MCF 10A (cell line): ENCODE results near the gene SURF1. TPM values are rescaled to one million over a fixed set of nuclear protein-coding genes. Genes with fewer than 3 reads are reported as not detected.

Source experiments
- BruUV-seq: library from RNA; stranded (reverse); fragments of 400-500 nt; replicated peaks from 2 replicates; lab custom pipeline; 2021; lab: Mats Ljungman, UMichigan
- CTCF ChIA-PET: fragments of 300-600 bp; sonication (Branson Sonifier 250); formaldehyde crosslinking; extraction: SDS; loops from one replicate; lab custom pipeline; 2021; ENCODE audit warnings: antibody characterized with exemption, inconsistent platforms; lab: Yijun Ruan, JAX
- POLR2A ChIA-PET: fragments of 300-600, 350-650 bp; sonication (Branson Sonifier 250); formaldehyde crosslinking; extraction: SDS; loops from one replicate; lab custom pipeline; 2020; ENCODE audit warnings: antibody characterized with exemption, inconsistent platforms; lab: Yijun Ruan, JAX
- DNase-seq: peaks from one replicate; pipeline ENCODE4 v3.0.0-alpha.2; 2018; ENCODE audit not compliant: unreplicated experiment
- H3K27ac Mint-ChIP-seq: one replicate; pipeline ENCODE4 v1.8.0; 2022; ENCODE audit warnings: mild to moderate bottlenecking, low read depth, mixed read lengths; ENCODE audit not compliant: unreplicated experiment
- H3K27me3 Mint-ChIP-seq: one replicate; pipeline ENCODE4 v1.8.0; 2022; ENCODE audit warnings: mixed read lengths; ENCODE audit not compliant: insufficient read depth, unreplicated experiment
- H3K36me3 Mint-ChIP-seq: one replicate; pipeline ENCODE4 v1.8.0; 2022; ENCODE audit warnings: mild to moderate bottlenecking, moderate library complexity, mixed read lengths; ENCODE audit not compliant: insufficient read depth, unreplicated experiment
- H3K4me1 Mint-ChIP-seq: one replicate; pipeline ENCODE4 v1.8.0; 2022; ENCODE audit warnings: mixed read lengths; ENCODE audit not compliant: insufficient read depth, unreplicated experiment
- H3K4me3 Mint-ChIP-seq: one replicate; pipeline ENCODE4 v1.8.0; 2022; ENCODE audit warnings: mild to moderate bottlenecking, moderate library complexity, mixed read lengths; ENCODE audit not compliant: unreplicated experiment
- H3K9me3 Mint-ChIP-seq: one replicate; pipeline ENCODE4 v1.8.0; 2022; ENCODE audit warnings: mixed read lengths; ENCODE audit not compliant: unreplicated experiment
- CTCF ChIP-seq: fragments of 200-600 bp; IDR thresholded peaks from one replicate; pipeline ENCODE4 v1.8.0; 2022; ENCODE audit warnings: antibody characterized with exemption, mild to moderate bottlenecking; ENCODE audit not compliant: unreplicated experiment
- intact Hi-C: fragments of 100-400 bp; cut with micrococcal nuclease; formaldehyde crosslinking; loops from 2 replicates; pipeline ENCODE4 v1.14.1; 2022
- total RNA-seq: library from RNA; stranded (reverse); gene quantifications from 2 replicates; pipeline ENCODE4 v1.2.3, GENCODE V29; 2022

SURF1 gene
- total RNA-seq, 1 experiment from 2014 or later: 31.2 TPM

GRCh38 chr9:133397895-133398294 is 41.6 kb upstream of the SURF1 start:
- Mint-ChIP-seq H3K27ac (no peak overlapping the region), H3K27me3 (peaks cover 36% of the 10 kb centered on the region), H3K36me3 (peaks cover 9% of the 10 kb centered on the region), H3K4me1 (no peaks in the 10 kb centered on the region), H3K4me3 (no peak overlapping the region), H3K9me3 (no peaks in the 10 kb centered on the region)
- BruUV-seq: no TSS peak
- intact Hi-C loops: no loop called here
- POLR2A ChIA-PET: interaction anchor here (0.6 kb wide), 1 partner anchor 30 kb away, joined by 3 read pairs; no protein-coding TSS in a partner anchor
- no peak for DNase-seq
- CTCF ChIA-PET: no interaction called here
- no peak for TF ChIP-seq CTCF

GRCh38 chr9:133397370-133397769 is 41.1 kb upstream of the SURF1 start:
- H3K4me1 Mint-ChIP-seq: no peaks in the 10 kb centered on the region
- H3K27ac Mint-ChIP-seq: no peak overlapping the region
- no peak for TF ChIP-seq CTCF
- no peaks in the 10 kb centered on the region for H3K9me3 Mint-ChIP-seq
- intact Hi-C loops: no loop called here
- no TSS peak for BruUV-seq
- DNase-seq: no peak
- ChIA-PET CTCF (interaction anchor here (0.5 to 0.7 kb wide), 4 partner anchors 81 to 462 kb away, joined by 3 to 5 read pairs (median 3); no protein-coding TSS in a partner anchor), POLR2A (no interaction called here)
- H3K4me3 Mint-ChIP-seq: no peak overlapping the region
- H3K27me3 Mint-ChIP-seq: peaks cover 36% of the 10 kb centered on the region
- H3K36me3 Mint-ChIP-seq: peaks cover 6% of the 10 kb centered on the region

- ChIA-PET CTCF (interaction anchor here (0.5 to 0.7 kb wide), 4 partner anchors 81 to 462 kb away, joined by 3 to 5 read pairs (median 3); no protein-coding TSS in a partner anchor), POLR2A (no interaction called here)
- peak; percentile 12 for TF ChIP-seq CTCF
- Mint-ChIP-seq H3K4me1 (no peaks in the 10 kb centered on the region), H3K27ac (no peak overlapping the region), H3K4me3 (no peak overlapping the region), H3K36me3 (peaks cover 2% of the 10 kb centered on the region), H3K9me3 (no peaks in the 10 kb centered on the region), H3K27me3 (peaks cover 36% of the 10 kb centered on the region)
- BruUV-seq: no TSS peak
- no peak for DNase-seq
- intact Hi-C loops: no loop called here
These were observed 40.7 kb upstream of the SURF1 start for GRCh38 chr9:133396952-133397351.

GRCh38 chr9:133394687-133395271 is 38.5 kb upstream of the SURF1 start:
- ChIA-PET CTCF (interaction anchor here (0.6 to 2.1 kb wide), 3 partner anchors 10 to 82 kb away, joined by 3 to 10 read pairs (median 3); no protein-coding TSS in a partner anchor), POLR2A (interaction anchor here (1.3 kb wide), 1 partner anchor 17 kb away, joined by 4 read pairs; no protein-coding TSS in a partner anchor)
- DNase-seq: no peak
- no TSS peak for BruUV-seq
- no peaks in the 10 kb centered on the region for H3K4me1 Mint-ChIP-seq
- TF ChIP-seq CTCF: no peak
- H3K4me3 Mint-ChIP-seq: no peak overlapping the region
- peaks cover 36% of the 10 kb centered on the region for H3K27me3 Mint-ChIP-seq
- H3K36me3 Mint-ChIP-seq: no peaks in the 10 kb centered on the region
- intact Hi-C loops: no loop called here
- H3K9me3 Mint-ChIP-seq: no peaks in the 10 kb centered on the region
- no peak overlapping the region for H3K27ac Mint-ChIP-seq
